ENCODE data around the gene SCYL2.
"Not testable (repeated sequence)": the region's sequence is repeated elsewhere in the genome, so short reads cannot be mapped to it uniquely, and the experiment has no call there.

The SCYL2 gene

DNA sequence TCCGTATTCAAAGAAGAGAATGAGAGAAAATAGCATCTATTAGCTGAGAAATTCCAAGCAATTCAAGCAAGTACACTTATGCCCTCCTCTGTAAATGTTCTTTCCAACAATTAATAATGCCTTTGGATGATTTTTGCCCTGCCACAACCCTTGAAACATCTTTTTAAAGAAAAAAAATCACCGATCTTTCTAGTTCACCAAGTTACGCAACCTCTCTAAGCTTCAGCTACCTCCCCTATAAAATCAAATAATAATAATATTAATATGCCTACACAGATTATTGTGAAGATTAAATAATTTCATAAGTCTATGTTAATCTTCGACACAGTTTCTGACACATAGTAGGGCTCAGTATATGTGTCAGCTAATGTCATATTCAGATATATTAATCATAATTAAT is 19.2 kb upstream of the SCYL2 start:
- H3K4me3 Mint-ChIP-seq: no peak overlapping the region
- DNase-seq (no peak), ATAC-seq (replicated peaks) (no peak)
- H3K4me1 Mint-ChIP-seq (ENCODE audit: low read depth in 2 of 2): no peaks in the 10 kb centered on the region
- no peaks in the 10 kb centered on the region for H3K27me3 Mint-ChIP-seq
- no peaks in the 10 kb centered on the region for H3K36me3 Mint-ChIP-seq (ENCODE audit: insufficient read depth)
- no peaks in the 10 kb centered on the region for H3K9me3 Mint-ChIP-seq
- no peak overlapping the region for H3K27ac Mint-ChIP-seq

DNA sequence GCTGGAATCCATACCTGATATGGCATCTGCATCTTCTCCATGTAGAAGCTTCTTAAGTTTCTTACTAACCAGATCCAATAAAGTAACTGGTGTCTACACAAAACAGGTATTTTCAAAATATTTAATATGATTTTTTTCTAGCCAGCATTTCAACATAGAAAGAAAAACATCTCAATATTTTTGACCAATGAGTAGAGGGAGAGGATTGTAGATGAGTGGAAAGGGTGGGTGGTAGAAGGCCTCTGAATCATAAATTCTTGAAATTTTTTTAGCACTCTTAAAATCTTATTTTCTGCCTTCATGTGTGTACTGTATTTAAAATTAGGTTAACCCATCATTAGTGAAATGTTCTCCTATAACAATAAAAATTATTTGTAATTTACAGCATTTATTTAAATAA is 18.1 kb upstream of the SCYL2 start:
- no peaks in the 10 kb centered on the region for H3K4me1 Mint-ChIP-seq (ENCODE audit: low read depth in 2 of 2)
- ATAC-seq (replicated peaks) (no peak), DNase-seq (no peak)
- no peaks in the 10 kb centered on the region for H3K36me3 Mint-ChIP-seq (ENCODE audit: insufficient read depth)
- no peak overlapping the region for H3K27ac Mint-ChIP-seq
- no peaks in the 10 kb centered on the region for H3K9me3 Mint-ChIP-seq
- no peaks in the 10 kb centered on the region for H3K27me3 Mint-ChIP-seq
- no peak overlapping the region for H3K4me3 Mint-ChIP-seq

DNA sequence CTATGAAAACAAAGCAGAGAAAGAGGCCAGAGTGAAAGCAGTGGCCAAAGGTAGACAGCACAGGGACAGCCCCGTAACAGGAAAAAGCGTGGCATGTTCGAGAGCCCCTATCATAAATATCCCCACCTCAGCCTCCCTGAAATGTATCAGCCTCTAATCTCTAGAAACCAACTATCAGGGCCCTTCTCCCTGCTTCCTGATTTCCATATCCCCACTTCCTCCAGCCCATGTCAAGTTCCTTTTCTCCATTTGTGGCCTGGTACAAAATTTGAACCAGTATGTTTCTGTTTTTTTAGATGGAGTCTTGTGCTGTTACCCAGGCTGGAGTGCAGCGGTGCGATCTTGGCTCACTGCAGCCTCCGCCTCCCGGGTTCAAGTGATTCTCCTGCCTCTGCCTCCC is 17.0 kb upstream of the SCYL2 start:
- ATAC-seq (replicated peaks) (no peak), DNase-seq (no peak)
- Mint-ChIP-seq H3K4me1 (ENCODE audit: low read depth in 2 of 2) (no peaks in the 10 kb centered on the region), H3K36me3 (ENCODE audit: insufficient read depth) (no peaks in the 10 kb centered on the region), H3K27ac (no peak overlapping the region), H3K9me3 (no peaks in the 10 kb centered on the region), H3K27me3 (no peaks in the 10 kb centered on the region), H3K4me3 (no peak overlapping the region)

- no peaks in the 10 kb centered on the region for H3K36me3 Mint-ChIP-seq (ENCODE audit: insufficient read depth)
- ATAC-seq (replicated peaks): no peak
- H3K4me1 Mint-ChIP-seq (ENCODE audit: low read depth in 2 of 2): no peaks in the 10 kb centered on the region
- H3K4me3 Mint-ChIP-seq: no peak overlapping the region
- no peak overlapping the region for H3K27ac Mint-ChIP-seq
- no peaks in the 10 kb centered on the region for H3K9me3 Mint-ChIP-seq
- H3K27me3 Mint-ChIP-seq: no peaks in the 10 kb centered on the region
- no peak for DNase-seq
These were observed 15.1 kb upstream of the SCYL2 start for GRCh38 chr12:100251917-100252316.

GRCh38 chr12:100253437-100253836 is 13.5 kb upstream of the SCYL2 start:
- Mint-ChIP-seq H3K4me3 (no peak overlapping the region), H3K9me3 (no peaks in the 10 kb centered on the region), H3K36me3 (ENCODE audit: insufficient read depth) (no peaks in the 10 kb centered on the region), H3K4me1 (ENCODE audit: low read depth in 2 of 2) (no peaks in the 10 kb centered on the region), H3K27me3 (no peaks in the 10 kb centered on the region), H3K27ac (no peak overlapping the region)
- ATAC-seq (replicated peaks) (no peak), DNase-seq (no peak)

DNA sequence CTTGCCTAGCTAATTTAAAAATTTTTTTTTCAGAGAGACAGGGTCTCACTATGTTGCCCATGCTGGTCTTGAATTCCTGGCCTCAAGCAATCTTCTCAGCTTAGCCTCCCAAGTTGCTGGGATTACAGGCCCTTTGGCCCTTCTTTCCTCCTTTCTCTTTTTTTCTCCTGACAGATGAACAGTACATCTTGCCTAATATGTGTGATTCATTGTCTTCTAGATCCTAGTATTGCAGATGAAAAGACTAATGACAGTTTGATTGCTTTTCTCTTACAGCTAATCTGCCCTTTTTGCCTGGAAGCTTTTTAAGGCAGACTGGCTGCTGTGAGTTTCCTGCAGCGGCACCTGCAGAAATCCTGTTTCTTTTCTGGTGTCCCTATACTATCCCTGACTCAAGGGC is 12.1 kb upstream of the SCYL2 start:
- no peak for DNase-seq
- Mint-ChIP-seq H3K9me3 (no peaks in the 10 kb centered on the region), H3K27ac (no peak overlapping the region)

DNA sequence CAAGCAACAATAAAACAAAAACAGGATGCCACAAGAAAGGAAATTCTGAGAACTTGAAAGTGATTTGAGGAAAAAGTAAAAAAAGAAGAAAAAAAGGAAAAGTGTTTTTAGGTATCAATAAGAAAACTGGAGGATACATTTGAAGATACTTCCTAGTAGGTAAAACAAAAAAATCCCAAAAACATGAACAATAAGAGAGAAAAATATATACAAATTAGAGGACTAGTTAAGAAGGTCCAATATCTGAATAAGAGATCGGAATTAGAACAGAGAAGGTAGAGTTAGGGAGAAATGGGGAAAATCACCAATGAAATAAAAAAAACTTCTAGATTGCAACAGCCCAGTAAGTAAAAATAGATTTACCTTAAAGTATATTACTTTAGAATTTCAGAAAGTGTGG is 8.8 kb upstream of the SCYL2 start:
- Mint-ChIP-seq H3K9me3 (no peaks in the 10 kb centered on the region), H3K36me3 (ENCODE audit: insufficient read depth) (no peaks in the 10 kb centered on the region), H3K4me3 (no peak overlapping the region), H3K27ac (no peak overlapping the region), H3K4me1 (ENCODE audit: low read depth in 2 of 2) (no peaks in the 10 kb centered on the region), H3K27me3 (no peaks in the 10 kb centered on the region)
- ATAC-seq (replicated peaks) (no peak), DNase-seq (no peak)

More for the DNA sequence above, 12.1 kb upstream of the SCYL2 start:
- Mint-ChIP-seq H3K27me3 (no peaks in the 10 kb centered on the region), H3K4me3 (no peak overlapping the region), H3K36me3 (ENCODE audit: insufficient read depth) (no peaks in the 10 kb centered on the region), H3K4me1 (ENCODE audit: low read depth in 2 of 2) (no peaks in the 10 kb centered on the region)
- ATAC-seq (replicated peaks): no peak

GRCh38 chr12:100263131-100263530 is 3.8 kb upstream of the SCYL2 start:
- Mint-ChIP-seq H3K27ac (no peak overlapping the region), H3K27me3 (no peaks in the 10 kb centered on the region), H3K4me1 (ENCODE audit: low read depth in 2 of 2) (peaks cover 3 to 7% of the 10 kb centered on the region in 2 donors), H3K9me3 (no peaks in the 10 kb centered on the region), H3K4me3 (no peak overlapping the region), H3K36me3 (ENCODE audit: insufficient read depth) (peaks cover 11% of the 10 kb centered on the region)
- ATAC-seq (replicated peaks) (no peak), DNase-seq (no peak)

DNA sequence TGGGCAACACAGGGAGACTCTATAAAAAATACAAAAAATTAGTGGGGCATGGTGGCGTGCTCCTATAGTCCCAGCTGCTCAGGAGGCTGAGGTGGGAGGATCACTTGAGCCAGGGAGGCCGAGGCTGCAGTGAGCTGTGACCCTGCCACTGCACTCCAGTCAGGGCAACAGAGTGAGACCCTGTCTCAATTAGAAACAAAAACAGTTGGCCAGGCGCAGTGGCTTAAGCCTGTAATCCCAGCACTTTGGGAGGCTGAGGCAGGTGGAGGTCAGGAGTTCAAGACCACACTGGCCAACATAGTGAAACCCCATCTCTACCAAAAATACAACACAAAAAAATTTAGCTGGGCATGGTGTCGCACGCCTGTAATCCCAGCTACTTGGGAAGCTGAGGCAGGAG is 1.9 kb upstream of the SCYL2 start:
- not testable (repeated sequence) for DNase-seq; H3K27me3 Mint-ChIP-seq; H3K9me3 Mint-ChIP-seq; H3K4me3 Mint-ChIP-seq; H3K27ac Mint-ChIP-seq; ATAC-seq (replicated peaks)
- Mint-ChIP-seq H3K4me1 (ENCODE audit: low read depth in 2 of 2) (peaks cover 15 to 24% of the 10 kb centered on the region in 2 donors), H3K36me3 (ENCODE audit: insufficient read depth) (peaks cover 11% of the 10 kb centered on the region)

DNA sequence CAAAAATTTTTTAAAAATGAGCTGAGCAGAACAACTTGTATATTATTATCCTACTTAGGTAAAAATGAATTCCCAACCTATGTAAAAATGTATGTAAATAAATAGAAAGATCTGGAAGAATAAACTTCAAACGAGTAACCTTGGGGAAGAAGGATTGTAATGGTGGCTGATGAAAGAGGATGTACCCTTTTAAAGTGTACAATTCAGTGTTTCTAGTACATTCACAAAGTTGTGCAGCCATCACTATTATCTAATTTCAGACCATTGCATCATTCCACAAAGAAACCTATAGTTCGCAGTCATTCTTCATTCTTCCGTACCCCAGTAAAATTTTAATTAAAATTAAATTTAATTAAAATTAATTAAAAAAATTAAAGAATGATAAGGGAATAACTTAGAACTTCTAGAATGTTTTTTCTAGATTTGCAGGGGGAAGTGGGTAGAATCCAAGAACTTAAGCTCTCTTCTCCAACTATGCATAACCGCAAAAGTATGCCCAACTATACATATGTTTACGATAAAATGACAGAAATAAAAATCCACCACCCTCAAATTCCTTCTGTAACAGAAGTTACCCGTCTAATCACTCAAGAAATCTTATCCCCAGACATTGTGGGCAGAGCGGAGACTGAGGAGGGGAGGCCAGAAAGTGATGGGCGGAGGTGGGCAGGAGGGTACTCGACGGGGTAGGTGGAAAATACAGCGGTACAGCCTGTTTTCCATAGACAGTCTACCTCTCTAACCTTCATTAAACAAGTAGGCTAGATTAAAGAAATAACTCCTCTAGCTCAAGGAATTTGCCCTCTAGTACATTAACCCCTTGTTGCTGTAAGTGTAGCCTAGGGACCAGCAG is 1.0 kb upstream of the SCYL2 start:
- Mint-ChIP-seq H3K4me3 (peak overlapping the region; percentile 99), H3K27ac (peak overlapping the region in 1 of 2 donors; percentile 98), H3K27me3 (no peaks in the 10 kb centered on the region), H3K36me3 (ENCODE audit: insufficient read depth) (peaks cover 11% of the 10 kb centered on the region), H3K4me1 (ENCODE audit: low read depth in 2 of 2) (peaks cover 15 to 27% of the 10 kb centered on the region in 2 donors), H3K9me3 (no peaks in the 10 kb centered on the region)
- DNase-seq (no peak), ATAC-seq (replicated peaks) (no peak)

DNA sequence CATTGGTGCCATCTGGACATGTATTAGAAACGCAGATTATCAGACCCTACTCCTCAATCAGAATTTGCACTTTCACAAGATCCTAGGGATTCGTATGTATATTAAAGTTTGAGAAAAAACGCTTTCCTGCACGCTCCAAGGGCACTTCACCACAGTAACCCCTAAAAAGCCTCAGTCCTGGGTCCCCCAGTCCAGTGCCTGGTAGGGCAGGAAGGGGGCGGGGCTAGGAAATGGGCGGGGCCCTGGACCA is 467 bp upstream of the SCYL2 start:
- DNase-seq: no peak
- peak; percentile 76 for ATAC-seq (replicated peaks)
- peaks cover 16 to 30% of the 10 kb centered on the region in 2 donors for H3K4me1 Mint-ChIP-seq (ENCODE audit: low read depth in 2 of 2)
- H3K27ac Mint-ChIP-seq: peak overlapping the region; percentile 98 to 99
- H3K27me3 Mint-ChIP-seq: no peaks in the 10 kb centered on the region
- H3K36me3 Mint-ChIP-seq (ENCODE audit: insufficient read depth): peaks cover 11% of the 10 kb centered on the region
- no peaks in the 10 kb centered on the region for H3K9me3 Mint-ChIP-seq
- H3K4me3 Mint-ChIP-seq: peak overlapping the region; percentile 99

DNA sequence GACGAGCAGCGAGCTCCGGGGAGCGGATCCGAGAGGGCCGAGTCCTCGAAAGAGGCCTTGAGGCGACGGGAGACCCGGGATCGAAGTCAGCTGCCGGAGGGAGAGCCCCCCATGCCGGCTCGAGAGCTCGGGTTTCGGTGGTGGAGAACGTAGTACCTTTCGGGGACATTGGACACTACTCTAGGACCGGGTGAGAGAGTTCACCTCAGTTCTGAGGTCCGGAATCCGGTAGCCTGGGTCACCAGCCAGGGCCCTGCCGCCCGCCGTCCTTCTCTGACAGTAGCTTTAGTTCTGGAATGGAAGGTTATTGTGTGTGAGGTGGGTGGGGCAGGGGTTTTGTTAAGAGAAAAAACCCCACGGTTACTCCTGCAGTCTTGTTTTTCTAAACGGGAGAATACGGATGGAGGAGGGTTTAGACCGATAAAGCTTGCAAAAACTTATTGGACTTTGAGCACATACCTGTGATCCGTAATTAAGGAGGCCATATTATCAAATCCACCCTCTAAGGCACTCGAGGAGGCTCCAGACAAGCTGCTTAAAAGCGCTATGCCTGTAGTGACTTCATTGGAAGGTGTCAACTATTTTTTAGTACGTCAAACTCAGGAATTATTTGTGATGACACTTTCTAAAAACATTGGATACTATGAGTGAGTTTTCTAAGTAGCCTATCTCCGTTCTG is 765 bp downstream of the SCYL2 start:
- DNase-seq (peak in 1 of 3 experiments; percentile 8), ATAC-seq (replicated peaks) (no peak)
- no peaks in the 10 kb centered on the region for H3K9me3 Mint-ChIP-seq
- no peaks in the 10 kb centered on the region for H3K27me3 Mint-ChIP-seq
- peaks cover 12% of the 10 kb centered on the region for H3K36me3 Mint-ChIP-seq (ENCODE audit: insufficient read depth)
- peaks cover 18 to 38% of the 10 kb centered on the region in 2 donors for H3K4me1 Mint-ChIP-seq (ENCODE audit: low read depth in 2 of 2)
- peak overlapping the region; percentile 98 to 99 for H3K27ac Mint-ChIP-seq
- H3K4me3 Mint-ChIP-seq: peak overlapping the region; percentile 99

DNA sequence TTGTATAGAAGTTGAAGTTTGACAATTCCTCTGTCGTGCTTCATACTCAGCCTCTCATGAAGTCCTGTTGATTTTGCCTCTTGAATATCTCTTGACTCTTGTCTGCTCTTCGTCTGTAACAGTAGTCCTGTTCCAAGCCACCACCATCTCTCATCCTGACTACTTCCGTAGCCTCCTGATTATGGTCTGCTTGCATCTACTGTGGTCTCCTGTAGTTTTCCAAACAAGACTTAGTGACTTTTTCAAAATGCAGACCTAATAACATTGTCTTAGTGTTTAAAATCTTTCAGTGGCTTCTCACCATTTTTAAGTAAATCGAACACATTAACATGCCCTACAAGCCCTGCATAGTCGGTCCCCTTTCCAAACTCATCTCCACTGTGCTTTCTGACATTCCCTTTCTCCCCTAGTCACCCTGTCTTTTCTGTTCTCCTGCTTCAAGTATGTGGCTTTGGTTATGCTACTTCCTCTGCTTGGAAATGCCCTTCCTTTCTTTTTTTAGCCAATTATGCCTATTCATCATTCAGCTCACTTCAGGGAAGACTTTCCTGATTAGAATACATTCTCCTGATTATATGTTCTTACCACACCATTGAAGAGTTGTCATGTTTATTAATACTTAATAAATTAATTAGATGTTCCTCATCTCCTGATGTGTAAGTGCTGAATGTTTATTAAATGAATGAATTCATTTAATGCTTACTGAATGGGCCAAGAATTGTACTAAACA is 2.0 kb downstream of the SCYL2 start:
- Mint-ChIP-seq H3K4me1 (ENCODE audit: low read depth in 2 of 2) (peaks cover 25 to 44% of the 10 kb centered on the region in 2 donors), H3K27ac (peak overlapping the region; percentile 65 to 99), H3K9me3 (no peaks in the 10 kb centered on the region), H3K36me3 (ENCODE audit: insufficient read depth) (peaks cover 15% of the 10 kb centered on the region), H3K4me3 (peak overlapping the region; percentile 99), H3K27me3 (no peaks in the 10 kb centered on the region)
- no peak for ATAC-seq (replicated peaks)
- DNase-seq: no peak

- Mint-ChIP-seq H3K27me3 (no peaks in the 10 kb centered on the region), H3K4me3 (no peak overlapping the region), H3K4me1 (ENCODE audit: low read depth in 2 of 2) (peaks cover 31 to 44% of the 10 kb centered on the region in 2 donors), H3K9me3 (no peaks in the 10 kb centered on the region), H3K27ac (peak overlapping the region in 1 of 2 donors; percentile 12), H3K36me3 (ENCODE audit: insufficient read depth) (peaks cover 4% of the 10 kb centered on the region)
- ATAC-seq (replicated peaks) (no peak), DNase-seq (no peak)
These were observed 6.8 kb downstream of the SCYL2 start for GRCh38 chr12:100273782-100274181.
